ENCODE data around the gene AHSA1.

AHSA1 gene

GRCh38 chr14:77474479-77475177 lies 16.7 kb downstream of the AHSA1 start:
- TF ChIP-seq CTCF (conservative IDR thresholded peaks at IDR 0.05; ENCODE audit: low read length) (no peak), EZH2phosphoT487 (IDR thresholded peaks at IDR 0.05; ENCODE audit: borderline replicate concordance) (no peak)
- Histone ChIP-seq H3K36me3 (ENCODE audit: insufficient read depth, low read length) (peaks cover under 1% of the 10 kb centered on the region; the same call in 1 of the 2 replicates), H3K9me2 (replicated peaks; ENCODE audit: low read depth, low read length) (no peaks in the 10 kb centered on the region), H3K9ac (ENCODE audit: low read depth, low read length, poor library complexity, severe bottlenecking) (no peak overlapping the region), H3K79me2 (ENCODE audit: insufficient read depth, low read length) (no peaks in the 10 kb centered on the region), H4K20me1 (ENCODE audit: insufficient read depth, low read length, poor library complexity, severe bottlenecking) (no peaks in the 10 kb centered on the region), H2AFZ (ENCODE audit: low read length) (no peak overlapping the region), H3K27me3 (ENCODE audit: insufficient read depth, low read length, poor library complexity, severe bottlenecking) (no peaks in the 10 kb centered on the region), H3K9me3 (ENCODE audit: insufficient read depth, low read depth, low read length) (no peaks in the 10 kb centered on the region), H3K4me1 (ENCODE audit: insufficient read depth, low read length, poor library complexity, severe bottlenecking) (no peaks in the 10 kb centered on the region), H3F3A (ENCODE audit: low read depth) (no peaks in the 10 kb centered on the region), H3K4me2 (ENCODE audit: low read depth, low read length, poor library complexity, severe bottlenecking) (no peak overlapping the region), H3K4me3 (ENCODE audit: low read length, poor library complexity, severe bottlenecking) (no peak overlapping the region)

GRCh38 chr14:77475432-77476115 lies 17.7 kb downstream of the AHSA1 start:
- no peaks in the 10 kb centered on the region for H3K36me3 ChIP-seq (ENCODE audit: insufficient read depth, low read length)
- no peaks in the 10 kb centered on the region for H3K9me3 ChIP-seq (ENCODE audit: insufficient read depth, low read depth, low read length)
- H2AFZ ChIP-seq (ENCODE audit: low read length): no peak overlapping the region
- H3F3A ChIP-seq (ENCODE audit: low read depth): no peaks in the 10 kb centered on the region
- H4K20me1 ChIP-seq (ENCODE audit: insufficient read depth, low read length, poor library complexity, severe bottlenecking): no peaks in the 10 kb centered on the region
- H3K4me2 ChIP-seq (ENCODE audit: low read depth, low read length, poor library complexity, severe bottlenecking): no peak overlapping the region
- H3K27me3 ChIP-seq (ENCODE audit: insufficient read depth, low read length, poor library complexity, severe bottlenecking): no peaks in the 10 kb centered on the region
- H3K4me1 ChIP-seq (ENCODE audit: insufficient read depth, low read length, poor library complexity, severe bottlenecking): no peaks in the 10 kb centered on the region
- no peak overlapping the region for H3K9ac ChIP-seq (ENCODE audit: low read depth, low read length, poor library complexity, severe bottlenecking)
- no peak overlapping the region for H3K4me3 ChIP-seq (ENCODE audit: low read length, poor library complexity, severe bottlenecking)
- H3K79me2 ChIP-seq (ENCODE audit: insufficient read depth, low read length): no peaks in the 10 kb centered on the region
- TF ChIP-seq CTCF (conservative IDR thresholded peaks at IDR 0.05; ENCODE audit: low read length) (no peak), EZH2phosphoT487 (IDR thresholded peaks at IDR 0.05; ENCODE audit: borderline replicate concordance) (no peak)
- H3K9me2 ChIP-seq (replicated peaks; ENCODE audit: low read depth, low read length): no peaks in the 10 kb centered on the region

- Histone ChIP-seq H3F3A (ENCODE audit: low read depth) (no peaks in the 10 kb centered on the region), H4K20me1 (ENCODE audit: insufficient read depth, low read length, poor library complexity, severe bottlenecking) (no peaks in the 10 kb centered on the region), H3K9ac (ENCODE audit: low read depth, low read length, poor library complexity, severe bottlenecking) (no peak overlapping the region), H3K4me1 (ENCODE audit: insufficient read depth, low read length, poor library complexity, severe bottlenecking) (no peaks in the 10 kb centered on the region), H3K4me2 (ENCODE audit: low read depth, low read length, poor library complexity, severe bottlenecking) (no peak overlapping the region), H3K36me3 (ENCODE audit: insufficient read depth, low read length) (no peaks in the 10 kb centered on the region), H3K9me3 (ENCODE audit: insufficient read depth, low read depth, low read length) (no peaks in the 10 kb centered on the region), H3K79me2 (ENCODE audit: insufficient read depth, low read length) (no peaks in the 10 kb centered on the region), H2AFZ (ENCODE audit: low read length) (no peak overlapping the region), H3K27me3 (ENCODE audit: insufficient read depth, low read length, poor library complexity, severe bottlenecking) (no peaks in the 10 kb centered on the region), H3K9me2 (replicated peaks; ENCODE audit: low read depth, low read length) (no peaks in the 10 kb centered on the region), H3K4me3 (ENCODE audit: low read length, poor library complexity, severe bottlenecking) (no peak overlapping the region)
- no peak for TF ChIP-seq CTCF (conservative IDR thresholded peaks at IDR 0.05; ENCODE audit: low read length)
- TF ChIP-seq EZH2phosphoT487 (IDR thresholded peaks at IDR 0.05; ENCODE audit: borderline replicate concordance): no peak
These were observed 20.1 kb downstream of the AHSA1 start for GRCh38 chr14:77478029-77478428.
